Measurements from ENCODE around the gene CRACDL. TPM values are rescaled to one million over a fixed set of nuclear protein-coding genes. Genes with fewer than 3 reads are reported as not detected.
A peak's percentile ranks its signal among the peaks of the same experiment; 100 is the strongest.

The CRACDL gene
- total and polyA plus RNA-seq, 2 of the 13 experiments (the other 11 are each of a cell fraction or from before 2014, with no cell fraction given) = 0.15 to 0.26 TPM

GRCh38 chr2:98911376-98912154, 24.5 kb downstream of the CRACDL start (continued):
- no peak for TF ChIP-seq ZC3H4 (CRISPR knock-in tag; IDR thresholded peaks at IDR 0.05; ENCODE audit: borderline replicate concordance)
- TF ChIP-seq IKZF4 (CRISPR knock-in tag; IDR thresholded peaks at IDR 0.05; ENCODE audit: borderline replicate concordance, low read depth, not compliant biosample characterization) = no peak
- TF ChIP-seq HOXA5 (CRISPR knock-in tag; IDR thresholded peaks at IDR 0.05) = no peak
- no peak for TF ChIP-seq HMGXB4 (CRISPR knock-in tag; IDR thresholded peaks at IDR 0.05; ENCODE audit: borderline replicate concordance in 1 of 2, low read depth in 1 of 2)
- TF ChIP-seq GMEB2 (CRISPR knock-in tag; IDR thresholded peaks at IDR 0.05; ENCODE audit: low read depth) = no peak
- TF ChIP-seq HES4 (CRISPR knock-in tag; IDR thresholded peaks at IDR 0.05; ENCODE audit: borderline replicate concordance) = no peak
- no peak for TF ChIP-seq SNAPC4 (CRISPR knock-in tag; IDR thresholded peaks at IDR 0.05)
- TF ChIP-seq ZNF792 (CRISPR knock-in tag; IDR thresholded peaks at IDR 0.05) = no peak
- TF ChIP-seq ZNF574 (CRISPR knock-in tag; IDR thresholded peaks at IDR 0.05) = 0 out of 2 replicates have a peak, but pooled peaks have one; percentile 39
- TF ChIP-seq ZNF547 (CRISPR knock-in tag; IDR thresholded peaks at IDR 0.05) = 0 out of 2 replicates have a peak, but pooled peaks have one; percentile 24
- no peak for TF ChIP-seq GRHL1 (CRISPR knock-in tag; conservative IDR thresholded peaks at IDR 0.05)
- no peak for TF ChIP-seq ZNF740 (CRISPR knock-in tag; IDR thresholded peaks at IDR 0.05)
- no peak for TF ChIP-seq ZNF570 (CRISPR knock-in tag; IDR thresholded peaks at IDR 0.05; ENCODE audit: borderline replicate concordance)
- no peak for TF ChIP-seq ZSCAN12 (CRISPR knock-in tag; IDR thresholded peaks at IDR 0.05)
